ENCODE results near the gene RUNX1.

The RUNX1 gene

GRCh38 chr21:34881421-34881820, 167.7 kb downstream of the RUNX1 start:
- peak overlapping the region in 1 of 2 donors; percentile 70 for H3K27ac ChIP-seq

GRCh38 chr21:34880401-34880800, 168.7 kb downstream of the RUNX1 start:
- H3K4me3 ChIP-seq = no peak overlapping the region
- no peak for TF ChIP-seq CTCF (IDR thresholded peaks at IDR 0.05)
- DNase-seq (ENCODE audit: low spot score) = no peak
- H3K27ac ChIP-seq = no peak overlapping the region

More at GRCh38 chr21:34881421-34881820, 167.7 kb downstream of the RUNX1 start:
- DNase-seq (ENCODE audit: low spot score) = no peak
- peak overlapping the region; percentile 2 for H3K4me3 ChIP-seq
- TF ChIP-seq CTCF (IDR thresholded peaks at IDR 0.05) = no peak

GRCh38 chr21:34878940-34879339, 170.2 kb downstream of the RUNX1 start:
- no peak for DNase-seq (ENCODE audit: low spot score)
- no peak overlapping the region for H3K27ac ChIP-seq
- no peak overlapping the region for H3K4me3 ChIP-seq
- no peak for TF ChIP-seq CTCF (IDR thresholded peaks at IDR 0.05)

GRCh38 chr21:34878501-34878900, 170.6 kb downstream of the RUNX1 start:
- no peak overlapping the region for H3K4me3 ChIP-seq
- no peak overlapping the region for H3K27ac ChIP-seq
- TF ChIP-seq CTCF (IDR thresholded peaks at IDR 0.05) = no peak
- no peak for DNase-seq (ENCODE audit: low spot score)

- H3K4me3 ChIP-seq = no peak overlapping the region
- H3K27ac ChIP-seq = no peak overlapping the region
- DNase-seq (ENCODE audit: low spot score) = no peak
- no peak for TF ChIP-seq CTCF (IDR thresholded peaks at IDR 0.05)
Measured at GRCh38 chr21:34877485-34878128, 171.5 kb downstream of the RUNX1 start.

- DNase-seq (ENCODE audit: low spot score) = no peak
- no peak overlapping the region for H3K27ac ChIP-seq
- no peak overlapping the region for H3K4me3 ChIP-seq
- no peak for TF ChIP-seq CTCF (IDR thresholded peaks at IDR 0.05)
Measured at GRCh38 chr21:34875830-34876229, 173.3 kb downstream of the RUNX1 start.
